ENCODE results near the gene DCST2. TPM values are rescaled to one million over a fixed set of nuclear protein-coding genes. Genes with fewer than 3 reads are reported as not detected.
A peak's percentile ranks its signal among the peaks of the same experiment; 100 is the strongest.

Gene DCST2
- total and polyA plus RNA-seq, 9 of the 15 experiments (the other 6 are each of a cell fraction or from before 2014, with no cell fraction given) = 0.09 to 0.49 (median 0.11) TPM; not detected in 3

DNA sequence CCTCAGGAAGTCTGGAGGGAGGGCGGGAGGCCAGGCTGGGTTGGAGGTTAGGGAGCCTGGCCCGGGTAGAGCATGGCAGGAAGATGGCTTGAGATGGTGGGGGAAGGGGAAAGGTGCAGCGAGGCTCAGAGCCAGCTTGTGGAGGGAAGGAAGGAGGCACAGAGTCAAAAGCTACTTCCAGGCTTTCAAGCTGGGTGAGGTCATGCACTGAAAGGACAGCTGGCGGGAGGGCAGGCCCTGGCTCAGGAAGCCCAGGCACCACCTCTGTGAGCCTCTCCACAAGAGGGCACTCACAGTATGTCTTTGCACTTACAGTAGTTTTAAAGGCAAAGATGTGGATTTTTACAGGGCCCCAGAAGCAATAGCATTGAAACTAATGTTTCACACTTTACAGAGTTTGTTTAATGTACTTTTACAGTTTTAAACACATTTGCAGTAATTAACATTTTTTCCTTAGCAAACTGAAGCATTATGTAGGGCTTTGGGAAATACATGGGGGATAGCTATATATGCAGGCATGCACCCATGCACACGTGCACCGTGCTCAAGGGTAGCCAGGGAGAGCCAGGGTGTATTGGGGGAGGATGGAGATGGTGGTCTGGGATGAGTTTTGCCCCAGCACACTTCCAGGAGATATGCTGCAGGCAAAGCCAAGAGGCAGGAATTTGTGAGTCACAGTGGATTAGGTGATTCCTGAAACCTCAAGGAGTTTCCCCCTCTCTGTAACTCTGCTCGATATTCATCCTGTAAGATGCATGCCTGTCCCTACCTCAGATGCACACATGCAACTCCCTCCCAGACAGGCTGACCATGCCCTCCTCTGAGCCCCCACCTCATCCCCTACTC lies 11.5 kb upstream of the DCST2 start (continued):
- TF ChIP-seq, protein P1, sequence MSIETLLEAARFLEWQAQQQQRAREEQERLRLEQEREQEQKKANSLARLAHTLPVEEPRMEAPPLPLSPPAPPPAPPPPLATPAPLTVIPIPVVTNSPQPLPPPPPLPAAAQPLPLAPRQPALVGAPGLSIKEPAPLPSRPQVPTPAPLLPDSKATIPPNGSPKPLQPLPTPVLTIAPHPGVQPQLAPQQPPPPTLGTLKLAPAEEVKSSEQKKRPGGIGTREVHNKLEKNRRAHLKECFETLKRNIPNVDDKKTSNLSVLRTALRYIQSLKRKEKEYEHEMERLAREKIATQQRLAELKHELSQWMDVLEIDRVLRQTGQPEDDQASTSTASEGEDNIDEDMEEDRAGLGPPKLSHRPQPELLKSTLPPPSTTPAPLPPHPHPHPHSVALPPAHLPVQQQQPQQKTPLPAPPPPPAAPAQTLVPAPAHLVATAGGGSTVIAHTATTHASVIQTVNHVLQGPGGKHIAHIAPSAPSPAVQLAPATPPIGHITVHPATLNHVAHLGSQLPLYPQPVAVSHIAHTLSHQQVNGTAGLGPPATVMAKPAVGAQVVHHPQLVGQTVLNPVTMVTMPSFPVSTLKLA (conservative IDR thresholded peaks at IDR 0.05) = peak in 1 of 2 experiments; percentile 30; a peak in 1 of 4 replicates
- TF ChIP-seq, protein P2, sequence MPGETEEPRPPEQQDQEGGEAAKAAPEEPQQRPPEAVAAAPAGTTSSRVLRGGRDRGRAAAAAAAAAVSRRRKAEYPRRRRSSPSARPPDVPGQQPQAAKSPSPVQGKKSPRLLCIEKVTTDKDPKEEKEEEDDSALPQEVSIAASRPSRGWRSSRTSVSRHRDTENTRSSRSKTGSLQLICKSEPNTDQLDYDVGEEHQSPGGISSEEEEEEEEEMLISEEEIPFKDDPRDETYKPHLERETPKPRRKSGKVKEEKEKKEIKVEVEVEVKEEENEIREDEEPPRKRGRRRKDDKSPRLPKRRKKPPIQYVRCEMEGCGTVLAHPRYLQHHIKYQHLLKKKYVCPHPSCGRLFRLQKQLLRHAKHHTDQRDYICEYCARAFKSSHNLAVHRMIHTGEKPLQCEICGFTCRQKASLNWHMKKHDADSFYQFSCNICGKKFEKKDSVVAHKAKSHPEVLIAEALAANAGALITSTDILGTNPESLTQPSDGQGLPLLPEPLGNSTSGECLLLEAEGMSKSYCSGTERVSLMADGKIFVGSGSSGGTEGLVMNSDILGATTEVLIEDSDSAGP (CRISPR knock-in tag; IDR thresholded peaks at IDR 0.05) = peak; percentile 82
- TF ChIP-seq TSC22D4 (tag; IDR thresholded peaks at IDR 0.05) = no peak
- no peak for TF ChIP-seq TAL1 (IDR thresholded peaks at IDR 0.05)
- no peak for TF ChIP-seq FOXA1 (IDR thresholded peaks at IDR 0.05; ENCODE audit: borderline replicate concordance)
- TF ChIP-seq DNMT1 (IDR thresholded peaks at IDR 0.05) = no peak
- TF ChIP-seq PHB2 (IDR thresholded peaks at IDR 0.05; ENCODE audit: low read depth) = no peak
- TF ChIP-seq, protein P3, sequence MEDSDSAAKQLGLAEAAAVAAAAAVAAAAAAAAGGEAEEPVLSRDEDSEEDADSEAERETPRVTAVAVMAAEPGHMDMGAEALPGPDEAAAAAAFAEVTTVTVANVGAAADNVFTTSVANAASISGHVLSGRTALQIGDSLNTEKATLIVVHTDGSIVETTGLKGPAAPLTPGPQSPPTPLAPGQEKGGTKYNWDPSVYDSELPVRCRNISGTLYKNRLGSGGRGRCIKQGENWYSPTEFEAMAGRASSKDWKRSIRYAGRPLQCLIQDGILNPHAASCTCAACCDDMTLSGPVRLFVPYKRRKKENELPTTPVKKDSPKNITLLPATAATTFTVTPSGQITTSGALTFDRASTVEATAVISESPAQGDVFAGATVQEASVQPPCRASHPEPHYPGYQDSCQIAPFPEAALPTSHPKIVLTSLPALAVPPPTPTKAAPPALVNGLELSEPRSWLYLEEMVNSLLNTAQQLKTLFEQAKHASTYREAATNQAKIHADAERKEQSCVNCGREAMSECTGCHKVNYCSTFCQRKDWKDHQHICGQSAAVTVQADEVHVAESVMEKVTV (CRISPR knock-in tag; IDR thresholded peaks at IDR 0.05) = peak; percentile 71
- TF ChIP-seq TCFL5 (CRISPR knock-in tag; conservative IDR thresholded peaks at IDR 0.05) = no peak
- no peak for TF ChIP-seq ZNF785 (CRISPR knock-in tag; IDR thresholded peaks at IDR 0.05)
- TF ChIP-seq BHLHE40 (IDR thresholded peaks at IDR 0.05; ENCODE audit: low read length) = no peak
- TF ChIP-seq GABPA (tag; conservative IDR thresholded peaks at IDR 0.05; ENCODE audit: low read depth) = no peak
- TF ChIP-seq, protein P4, sequence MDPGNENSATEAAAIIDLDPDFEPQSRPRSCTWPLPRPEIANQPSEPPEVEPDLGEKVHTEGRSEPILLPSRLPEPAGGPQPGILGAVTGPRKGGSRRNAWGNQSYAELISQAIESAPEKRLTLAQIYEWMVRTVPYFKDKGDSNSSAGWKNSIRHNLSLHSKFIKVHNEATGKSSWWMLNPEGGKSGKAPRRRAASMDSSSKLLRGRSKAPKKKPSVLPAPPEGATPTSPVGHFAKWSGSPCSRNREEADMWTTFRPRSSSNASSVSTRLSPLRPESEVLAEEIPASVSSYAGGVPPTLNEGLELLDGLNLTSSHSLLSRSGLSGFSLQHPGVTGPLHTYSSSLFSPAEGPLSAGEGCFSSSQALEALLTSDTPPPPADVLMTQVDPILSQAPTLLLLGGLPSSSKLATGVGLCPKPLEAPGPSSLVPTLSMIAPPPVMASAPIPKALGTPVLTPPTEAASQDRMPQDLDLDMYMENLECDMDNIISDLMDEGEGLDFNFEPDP (CRISPR knock-in tag; IDR thresholded peaks at IDR 0.05) = no peak
- peak in 1 of 3 experiments; percentile 24 for TF ChIP-seq YY1 (IDR thresholded peaks at IDR 0.05; ENCODE audit: borderline replicate concordance in 1 of 3, control insufficient read depth in 1 of 3, extremely low read depth in 1 of 3, insufficient read depth in 3 of 3, insufficient read length in 1 of 3, insufficient replicate concordance in 2 of 3, low read depth in 1 of 3, low read length in 2 of 3)
- no peak for TF ChIP-seq ZC3H8 (IDR thresholded peaks at IDR 0.05)
- TF ChIP-seq FUS (optimal IDR thresholded peaks at IDR 0.05; ENCODE audit: low read depth, low read length) = no peak
- TF ChIP-seq, protein P5, sequence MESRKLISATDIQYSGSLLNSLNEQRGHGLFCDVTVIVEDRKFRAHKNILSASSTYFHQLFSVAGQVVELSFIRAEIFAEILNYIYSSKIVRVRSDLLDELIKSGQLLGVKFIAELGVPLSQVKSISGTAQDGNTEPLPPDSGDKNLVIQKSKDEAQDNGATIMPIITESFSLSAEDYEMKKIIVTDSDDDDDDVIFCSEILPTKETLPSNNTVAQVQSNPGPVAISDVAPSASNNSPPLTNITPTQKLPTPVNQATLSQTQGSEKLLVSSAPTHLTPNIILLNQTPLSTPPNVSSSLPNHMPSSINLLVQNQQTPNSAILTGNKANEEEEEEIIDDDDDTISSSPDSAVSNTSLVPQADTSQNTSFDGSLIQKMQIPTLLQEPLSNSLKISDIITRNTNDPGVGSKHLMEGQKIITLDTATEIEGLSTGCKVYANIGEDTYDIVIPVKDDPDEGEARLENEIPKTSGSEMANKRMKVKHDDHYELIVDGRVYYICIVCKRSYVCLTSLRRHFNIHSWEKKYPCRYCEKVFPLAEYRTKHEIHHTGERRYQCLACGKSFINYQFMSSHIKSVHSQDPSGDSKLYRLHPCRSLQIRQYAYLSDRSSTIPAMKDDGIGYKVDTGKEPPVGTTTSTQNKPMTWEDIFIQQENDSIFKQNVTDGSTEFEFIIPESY (CRISPR knock-in tag; IDR thresholded peaks at IDR 0.05) = peak; percentile 82
- 0 out of 2 replicates have a peak, but pooled peaks have one; percentile 20 for TF ChIP-seq ETV1 (tag; conservative IDR thresholded peaks at IDR 0.05; ENCODE audit: low read depth)

All from K562 (cell line).